Caco-2 (cell line): ENCODE results near the gene SEMA4D. TPM values are rescaled to one million over a fixed set of nuclear protein-coding genes. Genes with fewer than 3 reads are reported as not detected.

ENCODE experiments used
- BruUV-seq: library from RNA; stranded (reverse); fragments of 400-500 nt; replicated peaks from 2 replicates; lab custom pipeline; 2021; lab: Mats Ljungman, UMichigan
- CTCF ChIA-PET: fragments of 300-600 bp; sonication (Branson Sonifier 250); formaldehyde crosslinking; loops from one replicate; lab custom pipeline; 2022; ENCODE audit warnings: antibody characterized with exemption; lab: Charles Lee
- POLR2A ChIA-PET: fragments of 300-600 bp; sonication (Branson Sonifier 250); formaldehyde crosslinking; loops from one replicate; lab custom pipeline; 2022; ENCODE audit warnings: antibody characterized with exemption; lab: Charles Lee
- DNase-seq, 2 experiments: peaks; one replicate each; pipeline versions ENCODE4 v3.0.0 to v3.0.0-alpha.2; 2020 to 2022
- H3K27me3 ChIP-seq: replicated peaks from 2 replicates; pipeline ENCODE4 v1.6.0; 2011; ENCODE audit warnings: low read length; ENCODE audit not compliant: control insufficient read depth, insufficient read depth
- H3K36me3 ChIP-seq: 2 replicates; pipeline ENCODE4 v1.5.1; 2011; ENCODE audit warnings: low read length; ENCODE audit not compliant: control insufficient read depth, insufficient read depth
- H3K4me1 ChIP-seq: fragments of 250-450 bp; sonication (Bioruptor Pico); 2 replicates; pipeline ENCODE4 v1.5.1; 2020; ENCODE audit warnings: mild to moderate bottlenecking
- H3K4me3 ChIP-seq: 2 replicates; pipeline ENCODE4 v1.5.1; 2011; ENCODE audit warnings: low read depth, mild to moderate bottlenecking, control low read depth, low read length
- H3K9me3 ChIP-seq: fragments of 250-450 bp; sonication (Bioruptor Pico); 2 replicates; pipeline ENCODE4 v1.5.1; 2020; ENCODE audit warnings: mild to moderate bottlenecking, moderate library complexity
- H3K27ac Mint-ChIP-seq: one replicate; pipeline ENCODE4 v1.8.0; 2022; ENCODE audit warnings: mixed read lengths; ENCODE audit not compliant: unreplicated experiment
- H3K27me3 Mint-ChIP-seq: one replicate; pipeline ENCODE4 v1.8.0; 2022; ENCODE audit warnings: mixed read lengths; ENCODE audit not compliant: insufficient read depth, unreplicated experiment
- H3K36me3 Mint-ChIP-seq: one replicate; pipeline ENCODE4 v1.8.0; 2022; ENCODE audit warnings: mild to moderate bottlenecking, mixed read lengths; ENCODE audit not compliant: insufficient read depth, unreplicated experiment
- H3K4me1 Mint-ChIP-seq: one replicate; pipeline ENCODE4 v1.8.0; 2022; ENCODE audit warnings: low read depth, mixed read lengths; ENCODE audit not compliant: unreplicated experiment
- H3K4me3 Mint-ChIP-seq: one replicate; pipeline ENCODE4 v1.8.0; 2022; ENCODE audit warnings: mild to moderate bottlenecking, moderate library complexity, mixed read lengths; ENCODE audit not compliant: unreplicated experiment
- H3K9me3 Mint-ChIP-seq: one replicate; pipeline ENCODE4 v1.8.0; 2022; ENCODE audit warnings: mixed read lengths; ENCODE audit not compliant: unreplicated experiment
- intact Hi-C: fragments of 100-400 bp; cut with micrococcal nuclease; formaldehyde crosslinking; loops from one replicate; pipeline ENCODE4 v1.10.0; 2022; ENCODE audit not compliant: unreplicated experiment
- total RNA-seq: library from RNA; stranded (reverse); gene quantifications from 2 replicates; pipeline ENCODE4 v1.2.3, GENCODE V29; 2022
- TF ChIP-seq, protein P1 (sequence below), 2 experiments: fragments of 200-600 bp in 1 of 2; IDR thresholded peaks; 1 replicate in 1 of 2; 2 replicates in 1 of 2; pipeline versions ENCODE4 v1.5.1 to v1.8.0; 2011 to 2022; ENCODE audit warnings: antibody characterized with exemption in 1 of 2, control low read depth in 1 of 2, inconsistent platforms in 1 of 2, low read depth in 1 of 2, low read length in 1 of 2, mild to moderate bottlenecking in 1 of 2, moderate library complexity in 1 of 2; ENCODE audit not compliant: insufficient read depth in 1 of 2, severe bottlenecking in 1 of 2, unreplicated experiment in 1 of 2

SEMA4D gene
- total RNA-seq, 1 experiment from 2014 or later: 17.1 TPM

DNA sequence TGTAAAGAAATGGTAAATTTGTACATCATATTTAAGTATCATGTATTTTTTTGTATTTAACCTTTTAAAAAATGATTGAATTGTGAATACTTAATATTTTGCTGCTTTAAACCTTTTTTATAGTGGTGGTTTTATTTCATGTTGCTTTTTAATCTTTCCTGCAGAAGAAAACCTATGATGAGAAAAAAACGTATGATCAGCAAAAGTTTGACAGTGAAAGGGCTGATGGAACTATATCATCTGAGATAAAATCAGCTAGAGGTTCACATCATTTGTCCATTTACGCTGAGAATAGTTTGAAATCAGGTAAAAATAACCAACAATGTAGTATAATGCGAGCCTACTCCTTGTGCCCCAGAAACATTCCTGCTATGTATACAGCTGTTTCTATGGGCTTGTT lies 172.2 kb downstream of the SEMA4D start:
- Mint-ChIP-seq H3K36me3 (peaks cover 17% of the 10 kb centered on the region), H3K27me3 (no peaks in the 10 kb centered on the region), H3K4me1 (peaks cover 14% of the 10 kb centered on the region), H3K27ac (no peak overlapping the region), H3K9me3 (no peaks in the 10 kb centered on the region), H3K4me3 (no peak overlapping the region)
- TF ChIP-seq, protein P1, sequence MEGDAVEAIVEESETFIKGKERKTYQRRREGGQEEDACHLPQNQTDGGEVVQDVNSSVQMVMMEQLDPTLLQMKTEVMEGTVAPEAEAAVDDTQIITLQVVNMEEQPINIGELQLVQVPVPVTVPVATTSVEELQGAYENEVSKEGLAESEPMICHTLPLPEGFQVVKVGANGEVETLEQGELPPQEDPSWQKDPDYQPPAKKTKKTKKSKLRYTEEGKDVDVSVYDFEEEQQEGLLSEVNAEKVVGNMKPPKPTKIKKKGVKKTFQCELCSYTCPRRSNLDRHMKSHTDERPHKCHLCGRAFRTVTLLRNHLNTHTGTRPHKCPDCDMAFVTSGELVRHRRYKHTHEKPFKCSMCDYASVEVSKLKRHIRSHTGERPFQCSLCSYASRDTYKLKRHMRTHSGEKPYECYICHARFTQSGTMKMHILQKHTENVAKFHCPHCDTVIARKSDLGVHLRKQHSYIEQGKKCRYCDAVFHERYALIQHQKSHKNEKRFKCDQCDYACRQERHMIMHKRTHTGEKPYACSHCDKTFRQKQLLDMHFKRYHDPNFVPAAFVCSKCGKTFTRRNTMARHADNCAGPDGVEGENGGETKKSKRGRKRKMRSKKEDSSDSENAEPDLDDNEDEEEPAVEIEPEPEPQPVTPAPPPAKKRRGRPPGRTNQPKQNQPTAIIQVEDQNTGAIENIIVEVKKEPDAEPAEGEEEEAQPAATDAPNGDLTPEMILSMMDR (IDR thresholded peaks at IDR 0.05; ENCODE audit: insufficient read depth in 1 of 2, low read depth in 1 of 2, low read length in 1 of 2, severe bottlenecking in 1 of 2, unreplicated experiment in 1 of 2): no peak
- Histone ChIP-seq H3K27me3 (no peaks in the 10 kb centered on the region), H3K36me3 (no peaks in the 10 kb centered on the region), H3K4me3 (no peak overlapping the region), H3K9me3 (no peaks in the 10 kb centered on the region), H3K4me1 (peaks cover 12% of the 10 kb centered on the region)
- POLR2A ChIA-PET: no interaction called here
- CTCF ChIA-PET: no interaction called here
- no TSS peak for BruUV-seq
- DNase-seq: no peak
- intact Hi-C loops: no loop called here

GRCh38 chr9:89323390-89323789 lies 174.5 kb downstream of the SEMA4D start:
- TF ChIP-seq, protein P1 (IDR thresholded peaks at IDR 0.05; ENCODE audit: insufficient read depth in 1 of 2, low read depth in 1 of 2, low read length in 1 of 2, severe bottlenecking in 1 of 2, unreplicated experiment in 1 of 2): no peak
- H3K4me3 ChIP-seq: no peak overlapping the region
- H3K4me1 ChIP-seq: peaks cover 17% of the 10 kb centered on the region
- ChIA-PET POLR2A (no interaction called here), CTCF (no interaction called here)
- peak; percentile 21 to 41 for DNase-seq
- intact Hi-C loops: no loop called here
- Mint-ChIP-seq H3K4me1 (peaks cover 14% of the 10 kb centered on the region), H3K9me3 (no peaks in the 10 kb centered on the region), H3K4me3 (peak overlapping the region; percentile 16), H3K27ac (peak overlapping the region; percentile 68), H3K36me3 (peaks cover 17% of the 10 kb centered on the region), H3K27me3 (no peaks in the 10 kb centered on the region)
- H3K36me3 ChIP-seq: no peaks in the 10 kb centered on the region
- no peaks in the 10 kb centered on the region for H3K9me3 ChIP-seq
- BruUV-seq: no TSS peak
- H3K27me3 ChIP-seq: no peaks in the 10 kb centered on the region

DNA sequence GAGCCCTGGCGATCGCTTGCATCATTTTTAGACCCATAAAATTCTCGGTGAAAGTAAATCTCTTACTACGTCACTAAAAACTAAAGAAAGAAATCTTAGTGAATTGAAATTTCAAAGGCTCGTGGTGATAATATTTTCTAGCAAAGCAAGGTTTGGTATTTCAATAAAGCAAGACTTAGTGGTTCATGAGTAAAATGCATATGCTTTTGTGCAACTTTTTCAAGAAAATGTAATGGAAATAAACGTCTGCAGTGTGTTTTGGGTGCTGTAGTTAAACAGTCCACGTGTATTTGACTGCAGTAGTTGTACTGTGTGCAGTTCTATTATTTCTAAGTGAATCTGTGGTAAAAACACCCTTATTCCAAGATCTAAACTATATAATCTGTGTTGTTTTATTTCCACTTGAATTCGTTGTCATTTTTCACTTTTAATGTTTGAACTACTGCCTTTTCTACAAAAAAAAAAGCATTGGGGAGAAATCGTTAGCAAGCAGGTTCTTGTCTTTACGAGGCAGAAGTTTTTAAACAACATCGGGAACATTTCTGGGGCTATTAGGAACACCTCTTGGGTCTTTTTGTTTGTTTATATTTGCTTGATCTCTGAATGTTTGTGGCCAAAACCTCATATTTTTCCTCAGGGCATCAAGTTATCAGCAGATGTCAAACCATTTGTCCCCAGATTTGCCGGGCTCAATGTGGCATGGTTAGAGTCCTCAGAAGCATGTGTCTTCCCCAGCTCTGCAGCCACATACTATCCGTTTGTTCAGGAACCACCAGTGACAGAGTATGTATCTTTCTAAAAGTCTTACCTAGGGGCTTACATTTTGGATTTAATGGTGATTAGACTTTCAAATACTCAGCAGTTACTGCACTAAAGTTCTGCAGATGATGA lies 178.7 kb downstream of the SEMA4D start:
- no peak for DNase-seq
- Mint-ChIP-seq H3K27me3 (no peaks in the 10 kb centered on the region), H3K27ac (peak overlapping the region; percentile 89), H3K4me3 (peak overlapping the region; percentile 73), H3K9me3 (no peaks in the 10 kb centered on the region), H3K4me1 (peaks cover 22% of the 10 kb centered on the region), H3K36me3 (peaks cover 47% of the 10 kb centered on the region)
- Histone ChIP-seq H3K36me3 (no peaks in the 10 kb centered on the region), H3K4me3 (peak overlapping the region; percentile 64), H3K27me3 (no peaks in the 10 kb centered on the region), H3K9me3 (no peaks in the 10 kb centered on the region), H3K4me1 (peaks cover 17% of the 10 kb centered on the region)
- intact Hi-C loops: loop anchor here (10.0 kb wide), 1 partner anchor 134 kb away; no protein-coding TSS in a partner anchor
- TF ChIP-seq, protein P1 (IDR thresholded peaks at IDR 0.05; ENCODE audit: insufficient read depth in 1 of 2, low read depth in 1 of 2, low read length in 1 of 2, severe bottlenecking in 1 of 2, unreplicated experiment in 1 of 2): no peak
- CTCF ChIA-PET: interaction anchor here (0.6 to 1.6 kb wide), 3 partner anchors 229 to 783 kb away, joined by 3 to 4 read pairs (median 3); no protein-coding TSS in a partner anchor
- TSS peak; percentile 5 for BruUV-seq
- POLR2A ChIA-PET: no interaction called here
